Neural progenitor cell (in vitro differentiated cells): Measurements from ENCODE around the gene TTC9. TPM values are rescaled to one million over a fixed set of nuclear protein-coding genes. Genes with fewer than 3 reads are reported as not detected.

Experiments
- DNase-seq: peaks from one replicate; pipeline ENCODE4 v3.0.0-alpha.2; 2016; ENCODE audit warnings: low spot score
- H2AFZ ChIP-seq: fragments of 200-600 bp; sonication (generic); replicated peaks from 2 replicates; pipeline ENCODE4 v1.6.1; 2016; ENCODE audit warnings: antibody characterized with exemption
- H3F3A ChIP-seq: fragments of 200-600 bp; sonication (generic); 2 replicates; pipeline ENCODE4 v1.6.1; 2016; ENCODE audit warnings: antibody characterized with exemption, low read depth
- H3K27ac ChIP-seq: fragments of 200-600 bp; sonication (generic); 2 replicates; pipeline ENCODE4 v1.5.1; 2016; ENCODE audit warnings: mild to moderate bottlenecking
- H3K27me3 ChIP-seq: fragments of 200-600 bp; sonication (generic); 2 replicates; pipeline ENCODE4 v1.6.1; 2016; ENCODE audit warnings: mild to moderate bottlenecking, moderate library complexity
- H3K36me3 ChIP-seq: fragments of 200-600 bp; sonication (generic); 2 replicates; pipeline ENCODE4 v1.5.1; 2016
- H3K4me1 ChIP-seq: fragments of 200-600 bp; sonication (generic); 2 replicates; pipeline ENCODE4 v1.6.1; 2016; ENCODE audit warnings: mixed run types
- H3K4me2 ChIP-seq: fragments of 200-600 bp; sonication (generic); 2 replicates; pipeline ENCODE4 v1.6.1; 2016
- H3K4me3 ChIP-seq: fragments of 200-600 bp; sonication (generic); 2 replicates; pipeline ENCODE4 v1.5.1; 2016
- H3K79me2 ChIP-seq: fragments of 200-600 bp; sonication (generic); 2 replicates; pipeline ENCODE4 v1.6.1; 2016; ENCODE audit warnings: low read depth
- H3K9ac ChIP-seq: fragments of 200-600 bp; sonication (generic); 2 replicates; pipeline ENCODE4 v1.6.1; 2016
- H3K9me3 ChIP-seq: fragments of 200-600 bp; sonication (generic); 2 replicates; pipeline ENCODE4 v1.5.1; 2016; ENCODE audit warnings: low read depth
- H4K20me1 ChIP-seq: fragments of 200-600 bp; sonication (generic); 2 replicates; pipeline ENCODE4 v1.6.1; 2016; ENCODE audit warnings: low read depth
- H3K27ac Mint-ChIP-seq: 3 replicates; pipeline ENCODE4 v1.8.0; 2021; ENCODE audit warnings: mixed read lengths
- H3K27me3 Mint-ChIP-seq: 2 replicates; pipeline ENCODE4 v1.8.0; 2022; ENCODE audit warnings: low read depth, mild to moderate bottlenecking, inconsistent platforms, moderate library complexity, mixed read lengths; ENCODE audit not compliant: insufficient read depth
- H3K36me3 Mint-ChIP-seq: 3 replicates; pipeline ENCODE4 v1.8.0; 2021; ENCODE audit warnings: mixed read lengths
- H3K4me1 Mint-ChIP-seq: 3 replicates; pipeline ENCODE4 v1.8.0; 2021; ENCODE audit warnings: mixed read lengths
- H3K4me3 Mint-ChIP-seq: 3 replicates; pipeline ENCODE4 v1.8.0; 2021; ENCODE audit warnings: mild to moderate bottlenecking, moderate library complexity, mixed read lengths
- H3K9me3 Mint-ChIP-seq: 3 replicates; pipeline ENCODE4 v1.8.0; 2020; ENCODE audit warnings: mixed read lengths
- EZH2 ChIP-seq: fragments of 200-600 bp; sonication (generic); IDR thresholded peaks from 2 replicates; pipeline ENCODE4 v1.6.1; 2017; ENCODE audit warnings: antibody characterized with exemption, mild to moderate bottlenecking, moderate library complexity
- EZH2phosphoT487 ChIP-seq: fragments of 200-600 bp; sonication (generic); IDR thresholded peaks from 2 replicates; pipeline ENCODE4 v1.6.1; 2017; ENCODE audit warnings: antibody characterized with exemption
- total RNA-seq: library from RNA; depleted of rRNA; stranded (reverse); fragments of >200 nt; gene quantifications from 2 replicates; pipeline ENCODE4 v1.2.3, GENCODE V29; 2015; ENCODE audit warnings: low replicate concordance
- TF ChIP-seq, protein P1 (sequence below): fragments of 200-600 bp; sonication (generic); IDR thresholded peaks from 2 replicates; pipeline ENCODE4 v1.5.1; 2017; ENCODE audit warnings: antibody characterized with exemption, mild to moderate bottlenecking

TTC9 gene
- total RNA-seq, 1 donor from 2014 or later, result 3.5 TPM

DNA sequence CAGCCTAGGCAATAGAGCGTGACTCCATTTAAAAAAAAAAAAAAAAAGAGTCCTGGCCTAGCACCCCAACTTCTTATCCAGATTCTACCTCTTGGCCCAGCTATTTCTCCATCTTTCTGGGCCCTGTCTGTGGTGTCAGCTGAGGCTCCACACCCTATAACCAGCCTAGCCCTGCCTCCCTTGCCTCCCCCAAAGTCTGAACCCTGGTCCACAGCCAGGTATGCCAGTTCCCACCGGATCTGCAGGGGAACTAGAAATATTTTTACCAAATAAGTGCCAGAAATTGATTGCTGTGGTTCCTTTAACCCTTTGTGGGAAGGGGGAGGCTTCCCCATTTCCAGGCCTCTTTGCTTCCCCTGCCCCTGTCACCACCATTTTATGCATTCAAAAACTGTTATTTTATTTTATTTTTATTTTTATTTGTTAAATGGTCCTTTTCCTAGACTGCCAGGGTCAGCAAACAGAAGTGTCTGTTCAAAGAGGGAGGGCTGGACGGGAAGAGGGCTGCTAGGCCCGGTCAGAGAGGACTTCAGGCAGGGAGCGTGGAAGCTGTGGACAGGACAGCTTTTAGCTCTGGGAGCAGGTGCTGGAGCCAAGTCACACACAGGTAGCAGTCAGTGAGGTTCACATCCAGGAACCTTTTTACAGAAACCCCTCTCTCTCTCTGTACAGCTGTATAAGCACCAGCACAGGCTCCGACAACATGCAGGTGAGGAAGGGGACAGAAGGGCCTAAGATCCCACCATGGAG, 23.2 kb downstream of the TTC9 start:
- no peak overlapping the region for H3K27ac Mint-ChIP-seq
- peaks cover 16% of the 10 kb centered on the region for H3K4me1 ChIP-seq
- no peaks in the 10 kb centered on the region for H4K20me1 ChIP-seq
- no peak overlapping the region for H2AFZ ChIP-seq
- peaks cover 17% of the 10 kb centered on the region for H3K36me3 Mint-ChIP-seq
- no peak overlapping the region for H3K27ac ChIP-seq
- peaks cover 25% of the 10 kb centered on the region for H3K4me1 Mint-ChIP-seq
- no peak for DNase-seq
- no peaks in the 10 kb centered on the region for H3K36me3 ChIP-seq
- H3F3A ChIP-seq, result no peaks in the 10 kb centered on the region
- no peak overlapping the region for H3K4me3 Mint-ChIP-seq
- H3K27me3 Mint-ChIP-seq, result no peaks in the 10 kb centered on the region
- H3K27me3 ChIP-seq, result no peaks in the 10 kb centered on the region
- no peaks in the 10 kb centered on the region for H3K9me3 Mint-ChIP-seq
- H3K9me3 ChIP-seq, result no peaks in the 10 kb centered on the region
- H3K79me2 ChIP-seq, result no peaks in the 10 kb centered on the region
- H3K4me3 ChIP-seq, result no peak overlapping the region
- TF ChIP-seq EZH2phosphoT487, result no peak
- TF ChIP-seq, protein P1, sequence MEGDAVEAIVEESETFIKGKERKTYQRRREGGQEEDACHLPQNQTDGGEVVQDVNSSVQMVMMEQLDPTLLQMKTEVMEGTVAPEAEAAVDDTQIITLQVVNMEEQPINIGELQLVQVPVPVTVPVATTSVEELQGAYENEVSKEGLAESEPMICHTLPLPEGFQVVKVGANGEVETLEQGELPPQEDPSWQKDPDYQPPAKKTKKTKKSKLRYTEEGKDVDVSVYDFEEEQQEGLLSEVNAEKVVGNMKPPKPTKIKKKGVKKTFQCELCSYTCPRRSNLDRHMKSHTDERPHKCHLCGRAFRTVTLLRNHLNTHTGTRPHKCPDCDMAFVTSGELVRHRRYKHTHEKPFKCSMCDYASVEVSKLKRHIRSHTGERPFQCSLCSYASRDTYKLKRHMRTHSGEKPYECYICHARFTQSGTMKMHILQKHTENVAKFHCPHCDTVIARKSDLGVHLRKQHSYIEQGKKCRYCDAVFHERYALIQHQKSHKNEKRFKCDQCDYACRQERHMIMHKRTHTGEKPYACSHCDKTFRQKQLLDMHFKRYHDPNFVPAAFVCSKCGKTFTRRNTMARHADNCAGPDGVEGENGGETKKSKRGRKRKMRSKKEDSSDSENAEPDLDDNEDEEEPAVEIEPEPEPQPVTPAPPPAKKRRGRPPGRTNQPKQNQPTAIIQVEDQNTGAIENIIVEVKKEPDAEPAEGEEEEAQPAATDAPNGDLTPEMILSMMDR, result no peak
- TF ChIP-seq EZH2, result no peak
- H3K9ac ChIP-seq, result no peak overlapping the region
- no peak overlapping the region for H3K4me2 ChIP-seq

DNA sequence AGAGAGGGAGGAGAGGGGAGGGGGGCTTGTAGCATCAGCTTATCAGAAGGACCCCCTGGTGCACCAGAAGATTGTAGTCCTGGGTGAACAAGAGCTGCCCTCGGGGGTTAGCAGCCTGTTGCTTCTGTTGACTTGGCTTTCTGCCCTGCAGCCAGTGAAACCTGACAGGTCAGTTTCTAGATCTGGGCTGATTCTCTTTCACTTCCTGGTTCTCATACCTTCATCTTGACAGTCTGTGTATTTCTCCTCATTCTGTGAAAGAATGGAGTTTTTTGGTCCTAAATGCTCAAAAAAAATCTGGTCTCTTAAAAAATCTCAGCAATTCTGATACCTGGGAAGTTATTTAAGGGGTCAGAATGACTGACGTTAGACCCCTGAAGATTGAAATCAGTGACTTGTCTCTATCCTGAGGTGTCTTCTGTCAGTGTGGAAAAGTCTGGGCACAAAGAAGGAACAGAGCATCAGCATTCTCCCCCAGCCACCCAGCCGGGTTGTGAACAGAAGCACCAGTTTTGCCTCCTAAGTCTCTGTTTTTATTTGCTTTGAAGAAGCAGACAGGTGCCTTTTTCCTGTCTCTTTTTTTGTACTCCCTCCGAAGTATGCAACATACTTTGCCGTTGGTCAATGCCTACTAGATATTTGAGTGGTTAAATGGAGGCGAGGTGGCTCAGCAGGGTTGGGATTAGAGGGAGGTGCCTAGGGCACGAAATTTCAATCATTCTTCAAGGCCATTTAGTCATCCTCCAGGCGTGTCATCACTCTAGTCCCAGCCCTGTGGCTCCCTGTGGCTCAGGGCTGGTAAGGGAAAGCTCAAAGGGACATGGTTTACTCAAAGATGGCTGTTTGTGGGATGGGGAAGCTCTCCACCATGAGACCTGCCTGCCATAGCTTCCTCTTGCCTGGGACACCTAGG, 24.0 kb downstream of the TTC9 start:
- no peak for TF ChIP-seq EZH2phosphoT487
- no peak for TF ChIP-seq EZH2
- TF ChIP-seq, protein P1, result no peak
- Mint-ChIP-seq H3K36me3 (peaks cover 14% of the 10 kb centered on the region), H3K9me3 (no peaks in the 10 kb centered on the region), H3K27ac (no peak overlapping the region), H3K4me3 (no peak overlapping the region), H3K4me1 (peaks cover 25% of the 10 kb centered on the region), H3K27me3 (no peaks in the 10 kb centered on the region)
- Histone ChIP-seq H3K9ac (no peak overlapping the region), H3K79me2 (no peaks in the 10 kb centered on the region), H3K36me3 (no peaks in the 10 kb centered on the region), H3K4me3 (no peak overlapping the region), H3K4me1 (peaks cover 16% of the 10 kb centered on the region), H3K4me2 (no peak overlapping the region), H3F3A (no peaks in the 10 kb centered on the region), H3K9me3 (no peaks in the 10 kb centered on the region), H3K27me3 (no peaks in the 10 kb centered on the region), H3K27ac (no peak overlapping the region), H2AFZ (no peak overlapping the region), H4K20me1 (no peaks in the 10 kb centered on the region)
- peak; percentile 11 for DNase-seq

DNA sequence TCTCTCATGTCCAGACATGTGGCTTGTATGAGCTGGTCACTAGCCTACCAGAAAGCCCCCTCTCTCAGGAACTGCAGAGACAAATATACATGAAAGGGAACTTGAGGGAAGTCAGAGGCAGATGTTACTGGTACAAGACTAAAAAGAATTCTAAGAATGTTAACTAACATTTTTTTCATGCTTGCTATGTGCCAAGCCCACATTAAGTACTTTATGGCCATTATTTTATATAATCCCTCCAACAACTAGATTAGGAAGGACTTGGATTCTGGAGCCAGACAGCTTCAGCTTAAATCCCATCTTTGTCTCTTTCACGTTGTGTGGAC, 24.6 kb downstream of the TTC9 start:
- Histone ChIP-seq H3K36me3 (no peaks in the 10 kb centered on the region), H3F3A (no peaks in the 10 kb centered on the region), H3K4me1 (peaks cover 13% of the 10 kb centered on the region), H3K79me2 (no peaks in the 10 kb centered on the region), H3K27ac (no peak overlapping the region), H3K4me3 (no peak overlapping the region), H3K9ac (no peak overlapping the region), H4K20me1 (no peaks in the 10 kb centered on the region), H3K4me2 (no peak overlapping the region), H3K27me3 (no peaks in the 10 kb centered on the region), H2AFZ (no peak overlapping the region), H3K9me3 (no peaks in the 10 kb centered on the region)
- peaks cover 20% of the 10 kb centered on the region for H3K4me1 Mint-ChIP-seq
- H3K4me3 Mint-ChIP-seq, result no peak overlapping the region
- no peaks in the 10 kb centered on the region for H3K27me3 Mint-ChIP-seq
- TF ChIP-seq, protein P1, result no peak
- TF ChIP-seq EZH2 (no peak), EZH2phosphoT487 (no peak)
- peaks cover 17% of the 10 kb centered on the region for H3K36me3 Mint-ChIP-seq
- H3K27ac Mint-ChIP-seq, result no peak overlapping the region
- no peaks in the 10 kb centered on the region for H3K9me3 Mint-ChIP-seq
- no peak for DNase-seq
